SK-N-SH treated with all-trans-retinoic acid at 6 μM for 48 hours (cell line): ENCODE data around the gene TRPM2.

Experiments
- ARNTL ChIP-seq: fragments of 450-650 bp; formaldehyde crosslinking; IDR thresholded peaks from 2 replicates; pipeline ENCODE4 v1.5.0; 2020; ENCODE audit warnings: low read depth, mild to moderate bottlenecking, moderate library complexity, borderline replicate concordance
- BACH2 ChIP-seq: fragments of 250-450 bp; sonication (Bioruptor Pico); IDR thresholded peaks from 2 replicates; pipeline ENCODE4 v1.9.0; 2021; ENCODE audit warnings: mild to moderate bottlenecking, borderline replicate concordance
- CREB5 ChIP-seq: fragments of 250-450 bp; sonication (Bioruptor Pico); IDR thresholded peaks from 2 replicates; pipeline ENCODE4 v1.5.1; 2020; ENCODE audit warnings: low read depth, mild to moderate bottlenecking, moderate library complexity
- GLIS3 ChIP-seq: fragments of 250-450 bp; sonication (Bioruptor Pico); IDR thresholded peaks from 2 replicates; pipeline ENCODE4 v1.5.0; 2020; ENCODE audit warnings: mild to moderate bottlenecking, moderate library complexity
- PATZ1 ChIP-seq: fragments of 250-450 bp; sonication (Bioruptor Pico); IDR thresholded peaks from 2 replicates; pipeline ENCODE4 v1.8.0; 2020; ENCODE audit warnings: mild to moderate bottlenecking, moderate library complexity, borderline replicate concordance
- RARB ChIP-seq: fragments of 250-450 bp; sonication (Bioruptor Pico); IDR thresholded peaks from 2 replicates; pipeline ENCODE4 v1.8.0; 2021; ENCODE audit warnings: mild to moderate bottlenecking, moderate library complexity
- SNAI2 ChIP-seq: fragments of 250-450 bp; sonication (Bioruptor Pico); IDR thresholded peaks from 2 replicates; pipeline ENCODE4 v1.5.0; 2020; ENCODE audit warnings: mild to moderate bottlenecking, moderate library complexity
- TCF4 ChIP-seq: fragments of 250-450 bp; sonication (Bioruptor Pico); IDR thresholded peaks from 2 replicates; pipeline ENCODE4 v1.8.0; 2021; ENCODE audit warnings: mild to moderate bottlenecking, moderate library complexity, borderline replicate concordance
- TOX ChIP-seq: fragments of 250-450 bp; sonication (Bioruptor Pico); IDR thresholded peaks from 2 replicates; pipeline ENCODE4 v1.8.0; 2021; ENCODE audit warnings: mild to moderate bottlenecking, moderate library complexity, borderline replicate concordance
- ZC3H10 ChIP-seq: fragments of 250-450 bp; sonication (Bioruptor Pico); IDR thresholded peaks from 2 replicates; pipeline ENCODE4 v1.5.1; 2021; ENCODE audit warnings: mild to moderate bottlenecking, moderate library complexity
- ZFP3 ChIP-seq: fragments of 250-450 bp; sonication (Bioruptor Pico); IDR thresholded peaks from 2 replicates; pipeline ENCODE4 v1.5.0; 2020; ENCODE audit warnings: mild to moderate bottlenecking, moderate library complexity

- TF ChIP-seq GLIS3 (CRISPR knock-in tag) (no peak), CREB5 (no peak), TOX (CRISPR knock-in tag) (no peak), ARNTL (CRISPR knock-in tag) (no peak), TCF4 (CRISPR knock-in tag) (no peak), BACH2 (CRISPR knock-in tag) (no peak), PATZ1 (no peak), SNAI2 (CRISPR knock-in tag) (no peak), ZC3H10 (CRISPR knock-in tag) (no peak), ZFP3 (CRISPR knock-in tag) (no peak), RARB (CRISPR knock-in tag) (no peak)
Observed at GRCh38 chr21:44368711-44369446, 15.5 kb downstream of the TRPM2 start.
